HG03460 (cell line): ENCODE data around the gene APBB2.

Experiments used
- ATAC-seq: cut with Tn5 transposase; IDR thresholded peaks from one replicate; pipeline ENCODE4 v1.9.1; 2021; ENCODE audit not compliant: unreplicated experiment

APBB2 gene

DNA sequence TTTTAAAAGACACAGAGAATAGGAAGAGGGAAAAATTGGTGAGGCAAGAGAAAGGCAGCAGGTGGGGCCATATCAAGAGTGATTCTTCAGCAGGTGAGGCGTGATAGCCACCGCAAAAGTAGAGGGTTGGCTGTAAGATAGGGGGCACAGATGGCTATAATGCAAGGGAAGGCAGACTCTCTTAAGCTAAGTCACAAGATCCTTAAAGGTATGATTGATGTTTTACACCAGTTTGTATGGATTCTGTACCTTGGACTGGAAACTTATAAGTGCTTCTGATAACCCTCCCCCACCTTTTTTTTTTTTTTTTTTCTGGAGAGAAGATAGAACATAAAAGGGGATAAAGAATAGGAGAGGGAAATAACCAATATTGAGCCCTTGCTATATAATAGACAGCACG is 424.6 kb downstream of the APBB2 start:
- ATAC-seq, result no peak

DNA sequence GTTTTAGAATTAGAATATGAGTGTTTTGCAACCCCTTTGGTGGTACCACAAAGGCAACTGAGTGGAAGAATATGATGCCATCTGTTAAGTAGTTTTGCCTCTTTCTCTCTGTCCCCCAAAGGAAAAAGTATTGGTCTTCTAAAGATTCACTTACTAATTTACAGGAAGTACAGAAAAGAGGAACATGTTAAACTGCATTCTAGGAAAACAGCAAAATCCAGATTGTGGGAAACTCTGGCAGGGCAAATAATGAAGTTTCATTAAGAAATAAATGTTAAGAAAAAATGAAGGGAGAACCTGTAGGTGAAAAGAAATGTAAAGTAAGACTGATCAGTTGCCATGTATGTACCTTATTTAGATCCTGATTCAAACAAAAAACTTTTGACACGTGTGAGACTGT is 425.3 kb downstream of the APBB2 start:
- no peak for ATAC-seq

DNA sequence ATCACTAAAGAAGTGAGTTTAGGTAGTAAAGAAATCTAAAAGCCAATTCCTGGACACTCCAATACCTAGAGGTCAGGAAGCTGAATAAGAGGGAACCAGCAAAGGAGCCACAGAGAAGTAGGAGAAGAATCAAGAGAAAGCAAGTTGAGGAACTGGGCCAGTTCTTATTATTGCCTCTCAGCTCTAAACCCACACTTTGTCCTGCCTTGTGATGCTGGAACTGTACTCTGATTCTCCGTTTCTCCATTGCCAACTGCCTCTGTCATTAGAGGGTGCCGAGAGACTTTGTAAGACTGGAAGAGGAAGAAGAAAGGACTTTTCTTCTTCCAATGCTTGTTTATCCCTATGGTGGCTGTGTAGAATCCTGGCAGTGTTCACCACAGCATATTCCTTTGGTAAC is 426.0 kb downstream of the APBB2 start:
- ATAC-seq, result no peak

DNA sequence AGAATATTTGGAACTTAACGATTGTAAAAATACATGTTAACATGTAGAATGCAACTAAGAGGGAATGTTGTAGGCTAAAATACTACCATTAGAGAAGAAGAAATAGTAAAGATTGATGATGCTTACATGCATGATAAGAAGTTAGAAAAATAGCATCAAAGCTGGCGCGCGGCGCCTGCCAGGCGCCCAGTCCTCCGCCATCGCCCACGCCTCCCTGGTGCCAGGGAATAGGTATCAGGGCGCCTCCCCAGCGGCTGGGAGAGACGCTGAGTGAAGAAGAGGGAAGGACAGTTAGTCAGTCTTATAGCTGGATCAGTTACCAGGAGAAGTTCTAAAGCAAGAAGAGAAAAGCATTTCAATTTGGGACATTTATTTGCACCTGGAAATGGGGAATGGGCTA is 428.6 kb downstream of the APBB2 start:
- ATAC-seq, result no peak

DNA sequence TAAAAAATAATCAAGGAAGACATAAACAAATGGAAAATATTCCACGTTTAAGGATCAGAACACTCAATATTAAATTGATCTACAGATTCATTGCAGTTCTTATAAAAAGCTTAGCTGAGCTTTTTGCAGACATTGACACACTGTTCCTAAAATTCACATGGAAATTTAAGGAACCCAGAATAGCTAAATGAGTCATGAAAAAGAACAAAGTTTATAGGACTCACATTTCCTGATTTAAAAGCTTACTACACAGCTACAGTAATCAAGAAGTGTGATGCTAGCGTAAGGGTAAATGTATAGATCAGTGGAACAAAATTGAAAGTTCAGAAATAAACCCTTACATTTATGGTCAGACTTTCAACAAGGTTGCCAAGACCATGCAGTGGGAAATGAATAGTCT is 431.5 kb downstream of the APBB2 start:
- ATAC-seq, result no peak

DNA sequence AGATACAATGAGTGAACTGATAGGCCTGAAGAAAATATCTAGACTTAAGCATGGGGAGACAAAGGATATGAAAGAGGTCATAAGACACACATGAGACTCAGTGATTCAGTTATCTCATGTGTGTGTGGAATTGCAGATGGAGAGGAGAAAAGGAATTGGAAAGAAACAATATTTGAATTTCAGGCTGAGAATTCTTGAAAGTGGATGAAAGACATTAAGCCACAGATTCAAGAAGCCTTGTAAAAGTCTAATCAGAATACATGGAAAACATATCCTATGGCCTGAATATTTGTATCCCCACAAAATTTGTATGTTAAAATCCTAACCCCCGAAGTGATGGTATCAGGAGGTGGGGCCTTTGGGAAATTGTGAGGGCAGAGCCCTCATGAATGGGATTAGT is 436.3 kb downstream of the APBB2 start:
- ATAC-seq, result no peak

DNA sequence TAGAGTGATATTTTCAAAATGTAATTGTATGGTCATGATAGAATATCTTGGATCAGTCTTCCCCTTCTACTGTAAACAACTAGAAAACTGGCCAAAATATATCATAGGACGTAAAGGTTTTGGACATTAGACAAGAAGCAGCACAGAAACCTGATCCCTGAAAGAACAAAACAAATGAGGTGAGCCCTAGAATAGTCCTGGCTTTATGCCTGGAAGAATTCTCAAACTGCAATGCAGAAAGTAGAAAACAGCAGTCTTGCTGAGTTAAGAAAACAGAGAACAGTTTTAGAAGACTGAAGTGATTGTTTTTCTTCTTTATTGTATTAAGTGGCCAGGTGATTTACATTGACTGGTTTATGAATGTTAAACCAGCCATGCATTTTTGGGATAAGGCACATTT is 445.1 kb downstream of the APBB2 start:
- ATAC-seq, result no peak

DNA sequence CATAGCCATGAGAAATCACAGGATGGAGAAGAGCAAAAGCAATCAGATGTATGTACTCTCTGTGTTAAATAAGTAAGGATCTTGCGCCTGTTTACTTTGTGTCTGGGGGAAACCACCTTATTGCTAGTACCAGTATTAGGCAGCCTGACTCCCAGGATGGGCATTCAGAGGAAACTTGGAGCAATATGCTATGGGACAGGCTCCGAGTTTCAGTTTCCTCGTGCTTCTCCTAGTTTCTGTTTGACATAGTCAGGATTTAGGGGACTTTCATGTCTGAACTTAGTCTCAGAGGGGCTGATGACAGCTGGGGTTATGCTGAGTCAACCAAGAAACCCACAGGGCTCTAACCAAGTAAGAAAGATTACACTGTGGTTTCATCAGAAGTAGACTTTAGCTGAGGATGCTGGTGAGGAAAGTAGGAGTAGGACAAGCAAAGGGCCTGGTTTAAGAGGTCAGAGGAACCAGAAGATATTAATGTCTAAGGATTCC is 451.1 kb downstream of the APBB2 start:
- ATAC-seq, result peak; percentile 100
